Measurements from ENCODE around the gene SRMS. TPM values are rescaled to one million over a fixed set of nuclear protein-coding genes. Genes with fewer than 3 reads are reported as not detected.
A peak's percentile ranks its signal among the peaks of the same experiment; 100 is the strongest.

The SRMS gene
- total and polyA plus RNA-seq, 7 donors: 0.19 to 2.4 TPM; not detected in 5

DNA sequence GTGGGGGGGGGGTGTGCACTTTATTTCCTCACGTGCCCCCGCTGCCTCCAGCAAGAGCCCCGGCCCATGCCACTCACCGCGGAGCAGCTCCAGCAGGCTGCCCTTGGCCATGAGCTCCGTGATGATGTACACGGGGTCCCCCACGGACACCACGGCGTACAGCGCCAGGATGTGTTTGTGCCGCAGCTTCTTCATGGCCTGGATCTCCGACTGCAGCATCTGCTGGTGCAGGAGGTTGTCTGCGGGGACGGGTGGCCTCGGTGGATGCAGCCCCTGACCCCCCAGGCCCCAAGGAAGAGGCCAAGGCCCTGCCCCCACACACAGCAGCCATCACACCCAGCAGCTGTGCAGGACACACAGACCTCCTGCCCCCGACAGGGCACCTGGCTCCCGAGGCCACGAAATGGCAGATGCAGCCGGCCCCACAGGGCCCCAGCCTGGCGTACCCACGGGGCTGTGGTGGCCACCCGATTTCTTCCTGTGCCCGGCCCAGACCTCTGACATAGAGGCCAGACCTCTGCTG lies 15.0 kb downstream of the SRMS start:
- intact Hi-C loops (cut with DNase I): no loop called here
- Histone ChIP-seq H3K4me3 (no peak overlapping the region), H3K4me1 (peaks cover 0 to 1% (median under 1%) of the 10 kb centered on the region in 4 donors), H3K9me3 (no peaks in the 10 kb centered on the region), H3K27ac (no peak overlapping the region), H3K36me3 (no peaks in the 10 kb centered on the region), H3K27me3 (peaks cover 11 to 49% (median 40%) of the 10 kb centered on the region in 3 donors)
- no peak for DNase-seq
- 81 to 88% methylated on average over 24 of the region's 24 CpGs for WGBS, 2 donors
- TF ChIP-seq, protein P1, sequence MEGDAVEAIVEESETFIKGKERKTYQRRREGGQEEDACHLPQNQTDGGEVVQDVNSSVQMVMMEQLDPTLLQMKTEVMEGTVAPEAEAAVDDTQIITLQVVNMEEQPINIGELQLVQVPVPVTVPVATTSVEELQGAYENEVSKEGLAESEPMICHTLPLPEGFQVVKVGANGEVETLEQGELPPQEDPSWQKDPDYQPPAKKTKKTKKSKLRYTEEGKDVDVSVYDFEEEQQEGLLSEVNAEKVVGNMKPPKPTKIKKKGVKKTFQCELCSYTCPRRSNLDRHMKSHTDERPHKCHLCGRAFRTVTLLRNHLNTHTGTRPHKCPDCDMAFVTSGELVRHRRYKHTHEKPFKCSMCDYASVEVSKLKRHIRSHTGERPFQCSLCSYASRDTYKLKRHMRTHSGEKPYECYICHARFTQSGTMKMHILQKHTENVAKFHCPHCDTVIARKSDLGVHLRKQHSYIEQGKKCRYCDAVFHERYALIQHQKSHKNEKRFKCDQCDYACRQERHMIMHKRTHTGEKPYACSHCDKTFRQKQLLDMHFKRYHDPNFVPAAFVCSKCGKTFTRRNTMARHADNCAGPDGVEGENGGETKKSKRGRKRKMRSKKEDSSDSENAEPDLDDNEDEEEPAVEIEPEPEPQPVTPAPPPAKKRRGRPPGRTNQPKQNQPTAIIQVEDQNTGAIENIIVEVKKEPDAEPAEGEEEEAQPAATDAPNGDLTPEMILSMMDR (IDR thresholded peaks at IDR 0.05): no peak
- TF ChIP-seq EP300 (IDR thresholded peaks at IDR 0.05) (no peak), POLR2AphosphoS5 (IDR thresholded peaks at IDR 0.05) (no peak), POLR2A (IDR thresholded peaks at IDR 0.05) (no peak)

DNA sequence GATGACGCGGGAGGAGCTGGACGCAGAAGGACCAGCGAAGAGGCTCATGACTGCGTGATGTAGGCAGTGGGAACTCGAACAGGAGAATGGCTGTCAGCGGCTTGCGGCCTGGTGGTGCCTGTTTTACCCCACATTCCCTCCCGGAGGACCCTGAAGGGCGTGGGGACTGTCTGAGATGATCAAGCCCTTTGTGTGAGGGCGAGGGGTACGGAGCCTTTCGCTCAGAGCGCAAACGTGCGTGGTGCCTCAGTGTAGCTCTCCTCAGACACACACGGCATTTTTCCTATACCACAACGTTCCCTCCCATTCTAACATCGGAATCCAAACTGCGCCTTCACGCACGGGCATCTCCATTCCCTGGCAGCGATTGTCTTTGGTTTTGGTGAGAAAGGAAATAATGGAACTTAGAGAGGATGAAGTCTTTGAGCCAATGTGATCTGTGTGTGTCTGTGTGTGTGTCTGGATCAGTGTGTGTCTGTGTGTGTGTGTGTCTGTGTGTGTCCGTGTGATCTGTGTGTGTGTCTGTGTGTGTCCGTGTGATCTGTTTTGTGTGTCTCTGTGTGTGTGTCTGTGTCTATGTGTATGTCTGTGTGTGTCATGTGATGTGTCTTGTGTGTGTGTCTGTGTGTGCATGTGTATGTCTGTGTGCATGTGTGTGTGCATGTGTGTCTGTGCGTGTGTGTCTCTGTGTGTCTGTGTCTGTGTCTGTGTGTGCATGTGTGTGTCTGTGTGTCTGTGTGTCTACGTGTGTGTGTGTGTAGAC lies 15.7 kb downstream of the SRMS start:
- Histone ChIP-seq H3K36me3 (no peaks in the 10 kb centered on the region), H3K4me3 (no peak overlapping the region), H3K9me3 (no peaks in the 10 kb centered on the region), H3K4me1 (no peaks in the 10 kb centered on the region), H3K27me3 (peaks cover 11 to 43% (median 34%) of the 10 kb centered on the region in 3 donors), H3K27ac (no peak overlapping the region)
- TF ChIP-seq POLR2AphosphoS5 (IDR thresholded peaks at IDR 0.05): peak in 1 of 4 donors; percentile 6
- TF ChIP-seq, protein P1 (IDR thresholded peaks at IDR 0.05): no peak
- WGBS, 2 donors: 87 to 88% methylated on average over 27 of the region's 27 CpGs
- DNase-seq: no peak
- intact Hi-C loops (cut with DNase I): no loop called here

DNA sequence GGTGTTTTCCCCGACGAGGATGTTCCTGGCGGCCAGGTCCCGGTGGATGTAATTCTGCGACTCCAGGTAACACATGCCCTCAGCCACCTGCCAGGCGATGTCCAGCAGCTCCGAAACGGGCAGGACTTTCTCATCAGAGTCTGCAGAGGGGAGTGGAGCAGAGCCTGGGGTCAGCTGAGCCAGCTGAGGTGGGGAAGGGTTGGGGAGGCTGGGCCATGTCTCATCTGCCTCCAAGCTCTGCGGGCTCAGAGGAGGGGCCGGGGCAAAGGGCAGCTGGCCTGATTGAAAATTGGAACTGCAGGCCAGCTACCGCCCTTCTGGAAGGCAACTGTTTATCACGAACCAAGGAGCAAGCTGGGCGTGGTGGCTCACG lies 16.8 kb downstream of the SRMS start:
- no peaks in the 10 kb centered on the region for H3K4me1 ChIP-seq
- no peaks in the 10 kb centered on the region for H3K9me3 ChIP-seq
- H3K36me3 ChIP-seq: no peaks in the 10 kb centered on the region
- TF ChIP-seq POLR2AphosphoS5 (IDR thresholded peaks at IDR 0.05) (no peak), EP300 (IDR thresholded peaks at IDR 0.05) (no peak), POLR2A (IDR thresholded peaks at IDR 0.05) (no peak)
- TF ChIP-seq, protein P1 (IDR thresholded peaks at IDR 0.05): no peak
- WGBS, 2 donors: 20 to 66% methylated on average over 14 of the region's 14 CpGs
- peaks cover 11 to 33% (median 26%) of the 10 kb centered on the region in 3 donors for H3K27me3 ChIP-seq
- DNase-seq: no peak
- no peak overlapping the region for H3K27ac ChIP-seq
- no peak overlapping the region for H3K4me3 ChIP-seq
- intact Hi-C loops (cut with DNase I): no loop called here

DNA sequence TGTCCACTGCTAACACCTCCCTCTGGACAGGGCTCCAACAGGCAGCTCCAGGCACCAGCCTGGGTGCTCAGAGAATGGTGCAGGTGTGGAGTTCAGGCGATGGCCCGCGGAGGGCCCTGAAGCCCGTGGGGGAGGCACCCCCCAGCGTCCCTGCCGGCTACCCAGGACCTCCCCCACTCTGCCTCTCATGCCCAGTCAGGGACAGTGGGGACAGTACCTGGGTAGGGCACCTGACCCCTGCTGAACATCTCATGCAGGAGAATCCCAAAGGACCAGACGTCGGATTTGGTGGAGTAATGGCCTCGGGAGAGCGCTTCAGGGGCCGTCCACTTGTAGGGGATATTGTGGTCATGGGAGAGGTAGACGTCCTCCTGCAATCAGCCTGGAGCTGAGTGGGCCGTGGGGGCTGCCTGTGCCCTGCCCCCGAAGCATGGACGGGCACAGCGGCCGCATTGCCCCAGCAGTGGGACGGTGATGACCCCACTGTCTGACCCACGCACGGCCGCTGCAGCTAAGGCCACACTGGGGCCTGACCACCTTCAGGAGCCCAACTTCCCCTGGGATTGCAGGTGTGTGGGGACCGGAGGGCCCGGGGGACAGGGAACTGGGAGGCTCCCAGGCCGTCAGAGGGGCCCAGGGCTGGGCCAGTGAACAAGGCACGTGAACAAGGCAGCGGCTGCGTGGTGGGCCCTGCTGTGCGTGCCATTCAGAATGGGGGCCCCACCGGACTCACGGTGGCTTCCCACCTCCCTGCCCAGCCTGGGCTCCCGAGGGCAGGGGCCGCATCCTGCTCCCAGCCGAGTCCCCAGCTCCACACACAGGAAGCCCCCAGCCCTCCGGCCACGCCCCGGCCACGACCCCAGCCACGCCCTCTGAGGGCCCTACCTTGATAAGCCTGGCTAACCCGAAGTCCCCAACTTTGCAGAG lies 17.4 kb downstream of the SRMS start:
- peaks cover 9 to 29% (median 22%) of the 10 kb centered on the region in 3 donors for H3K27me3 ChIP-seq
- no peak overlapping the region for H3K27ac ChIP-seq
- no peaks in the 10 kb centered on the region for H3K4me1 ChIP-seq
- 74 to 79% methylated on average over 39 of the region's 39 CpGs for WGBS, 2 donors
- DNase-seq: no peak
- no peaks in the 10 kb centered on the region for H3K36me3 ChIP-seq
- H3K4me3 ChIP-seq: no peak overlapping the region
- no peaks in the 10 kb centered on the region for H3K9me3 ChIP-seq
- intact Hi-C loops (cut with DNase I): no loop called here
- TF ChIP-seq, protein P1 (IDR thresholded peaks at IDR 0.05): no peak
- TF ChIP-seq EP300 (IDR thresholded peaks at IDR 0.05): no peak
- no peak for TF ChIP-seq POLR2AphosphoS5 (IDR thresholded peaks at IDR 0.05)
- TF ChIP-seq POLR2A (IDR thresholded peaks at IDR 0.05): no peak
